Measurements from ENCODE around the gene CPLX3. TPM values are rescaled to one million over a fixed set of nuclear protein-coding genes. Genes with fewer than 3 reads are reported as not detected.

The CPLX3 gene
- total and polyA plus RNA-seq, 10 of the 15 experiments (the other 5 are each of a cell fraction or from before 2014, with no cell fraction given) = 0.02 to 0.04 TPM; not detected in 8

DNA sequence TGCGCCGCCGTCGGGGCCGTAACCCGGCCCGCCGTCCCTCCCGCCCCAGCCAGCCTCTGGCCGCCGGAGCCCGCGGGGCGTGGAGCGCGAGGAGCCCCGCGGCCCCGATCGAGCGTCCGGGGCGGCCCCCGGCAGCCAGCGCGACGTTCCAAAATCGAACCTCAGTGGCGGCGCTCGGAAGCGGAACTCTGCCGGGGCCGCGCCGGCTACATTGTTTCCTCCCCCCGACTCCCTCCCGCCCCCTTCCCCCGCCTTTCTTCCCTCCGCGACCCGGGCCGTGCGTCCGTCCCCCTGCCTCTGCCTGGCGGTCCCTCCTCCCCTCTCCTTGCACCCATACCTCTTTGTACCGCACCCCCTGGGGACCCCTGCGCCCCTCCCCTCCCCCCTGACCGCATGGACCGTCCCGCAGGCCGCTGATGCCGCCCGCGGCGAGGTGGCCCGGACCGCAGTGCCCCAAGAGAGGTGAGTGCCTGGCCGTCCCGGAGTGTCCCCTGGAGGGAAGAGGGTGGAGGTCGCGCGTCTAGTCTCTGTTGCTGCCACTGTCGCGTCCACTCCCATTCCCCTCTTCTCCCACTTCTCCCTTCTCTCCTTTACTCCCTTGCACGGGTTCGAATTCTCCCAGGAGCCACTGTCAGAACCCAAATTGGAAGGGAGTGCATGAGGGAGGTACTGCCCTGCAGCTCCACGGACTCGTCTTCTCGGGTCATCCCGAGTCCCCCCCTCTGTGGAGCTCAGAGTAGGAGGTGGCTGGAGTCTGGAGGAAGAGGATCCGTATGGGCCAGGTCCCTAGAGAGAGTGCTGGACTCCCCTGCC is 44.0 kb upstream of the CPLX3 start (continued):
- TF ChIP-seq, protein P1, sequence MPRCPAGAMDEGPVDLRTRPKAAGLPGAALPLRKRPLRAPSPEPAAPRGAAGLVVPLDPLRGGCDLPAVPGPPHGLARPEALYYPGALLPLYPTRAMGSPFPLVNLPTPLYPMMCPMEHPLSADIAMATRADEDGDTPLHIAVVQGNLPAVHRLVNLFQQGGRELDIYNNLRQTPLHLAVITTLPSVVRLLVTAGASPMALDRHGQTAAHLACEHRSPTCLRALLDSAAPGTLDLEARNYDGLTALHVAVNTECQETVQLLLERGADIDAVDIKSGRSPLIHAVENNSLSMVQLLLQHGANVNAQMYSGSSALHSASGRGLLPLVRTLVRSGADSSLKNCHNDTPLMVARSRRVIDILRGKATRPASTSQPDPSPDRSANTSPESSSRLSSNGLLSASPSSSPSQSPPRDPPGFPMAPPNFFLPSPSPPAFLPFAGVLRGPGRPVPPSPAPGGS (IDR thresholded peaks at IDR 0.05; ENCODE audit: borderline replicate concordance, insufficient read depth, low read depth, low read length, poor library complexity, severe bottlenecking) = no peak
- no peak for TF ChIP-seq KDM1A (IDR thresholded peaks at IDR 0.05; ENCODE audit: borderline replicate concordance)
- TF ChIP-seq BHLHE40 (IDR thresholded peaks at IDR 0.05; ENCODE audit: borderline replicate concordance in 1 of 2, low read depth in 2 of 2, low read length in 1 of 2) = no peak
- TF ChIP-seq SMARCA5 (IDR thresholded peaks at IDR 0.05) = 0 out of 2 replicates have a peak, but pooled peaks have one; percentile 61
- no peak for TF ChIP-seq CHD4 (IDR thresholded peaks at IDR 0.05)
- no peak for TF ChIP-seq NRF1 (conservative IDR thresholded peaks at IDR 0.05; ENCODE audit: low read depth, low read length)
- no peak for TF ChIP-seq IRF4 (IDR thresholded peaks at IDR 0.05; ENCODE audit: low read depth, low read length)
- no peak for TF ChIP-seq RFX5 (IDR thresholded peaks at IDR 0.05; ENCODE audit: low read depth, low read length)
- TF ChIP-seq PAX8 (IDR thresholded peaks at IDR 0.05) = no peak
- TF ChIP-seq SP1 (IDR thresholded peaks at IDR 0.05; ENCODE audit: low read depth, low read length) = no peak
- TF ChIP-seq MTA2 (IDR thresholded peaks at IDR 0.05; ENCODE audit: low read depth) = no peak
- TF ChIP-seq, protein P2, sequence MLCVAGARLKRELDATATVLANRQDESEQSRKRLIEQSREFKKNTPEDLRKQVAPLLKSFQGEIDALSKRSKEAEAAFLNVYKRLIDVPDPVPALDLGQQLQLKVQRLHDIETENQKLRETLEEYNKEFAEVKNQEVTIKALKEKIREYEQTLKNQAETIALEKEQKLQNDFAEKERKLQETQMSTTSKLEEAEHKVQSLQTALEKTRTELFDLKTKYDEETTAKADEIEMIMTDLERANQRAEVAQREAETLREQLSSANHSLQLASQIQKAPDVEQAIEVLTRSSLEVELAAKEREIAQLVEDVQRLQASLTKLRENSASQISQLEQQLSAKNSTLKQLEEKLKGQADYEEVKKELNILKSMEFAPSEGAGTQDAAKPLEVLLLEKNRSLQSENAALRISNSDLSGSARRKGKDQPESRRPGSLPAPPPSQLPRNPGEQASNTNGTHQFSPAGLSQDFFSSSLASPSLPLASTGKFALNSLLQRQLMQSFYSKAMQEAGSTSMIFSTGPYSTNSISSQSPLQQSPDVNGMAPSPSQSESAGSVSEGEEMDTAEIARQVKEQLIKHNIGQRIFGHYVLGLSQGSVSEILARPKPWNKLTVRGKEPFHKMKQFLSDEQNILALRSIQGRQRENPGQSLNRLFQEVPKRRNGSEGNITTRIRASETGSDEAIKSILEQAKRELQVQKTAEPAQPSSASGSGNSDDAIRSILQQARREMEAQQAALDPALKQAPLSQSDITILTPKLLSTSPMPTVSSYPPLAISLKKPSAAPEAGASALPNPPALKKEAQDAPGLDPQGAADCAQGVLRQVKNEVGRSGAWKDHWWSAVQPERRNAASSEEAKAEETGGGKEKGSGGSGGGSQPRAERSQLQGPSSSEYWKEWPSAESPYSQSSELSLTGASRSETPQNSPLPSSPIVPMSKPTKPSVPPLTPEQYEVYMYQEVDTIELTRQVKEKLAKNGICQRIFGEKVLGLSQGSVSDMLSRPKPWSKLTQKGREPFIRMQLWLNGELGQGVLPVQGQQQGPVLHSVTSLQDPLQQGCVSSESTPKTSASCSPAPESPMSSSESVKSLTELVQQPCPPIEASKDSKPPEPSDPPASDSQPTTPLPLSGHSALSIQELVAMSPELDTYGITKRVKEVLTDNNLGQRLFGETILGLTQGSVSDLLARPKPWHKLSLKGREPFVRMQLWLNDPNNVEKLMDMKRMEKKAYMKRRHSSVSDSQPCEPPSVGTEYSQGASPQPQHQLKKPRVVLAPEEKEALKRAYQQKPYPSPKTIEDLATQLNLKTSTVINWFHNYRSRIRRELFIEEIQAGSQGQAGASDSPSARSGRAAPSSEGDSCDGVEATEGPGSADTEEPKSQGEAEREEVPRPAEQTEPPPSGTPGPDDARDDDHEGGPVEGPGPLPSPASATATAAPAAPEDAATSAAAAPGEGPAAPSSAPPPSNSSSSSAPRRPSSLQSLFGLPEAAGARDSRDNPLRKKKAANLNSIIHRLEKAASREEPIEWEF (IDR thresholded peaks at IDR 0.05; ENCODE audit: insufficient replicate concordance, low read depth, low read length) = no peak
- TF ChIP-seq GABPA (IDR thresholded peaks at IDR 0.05; ENCODE audit: low read depth) = no peak
- TF ChIP-seq CEBPB (IDR thresholded peaks at IDR 0.05; ENCODE audit: borderline replicate concordance in 1 of 2, low read depth in 2 of 2, low read length in 2 of 2) = no peak
- TF ChIP-seq ZNF274 (IDR thresholded peaks at IDR 0.05; ENCODE audit: insufficient read depth, insufficient read length) = no peak
- no peak for TF ChIP-seq NR2C1 (IDR thresholded peaks at IDR 0.05)
- TF ChIP-seq, protein P3, sequence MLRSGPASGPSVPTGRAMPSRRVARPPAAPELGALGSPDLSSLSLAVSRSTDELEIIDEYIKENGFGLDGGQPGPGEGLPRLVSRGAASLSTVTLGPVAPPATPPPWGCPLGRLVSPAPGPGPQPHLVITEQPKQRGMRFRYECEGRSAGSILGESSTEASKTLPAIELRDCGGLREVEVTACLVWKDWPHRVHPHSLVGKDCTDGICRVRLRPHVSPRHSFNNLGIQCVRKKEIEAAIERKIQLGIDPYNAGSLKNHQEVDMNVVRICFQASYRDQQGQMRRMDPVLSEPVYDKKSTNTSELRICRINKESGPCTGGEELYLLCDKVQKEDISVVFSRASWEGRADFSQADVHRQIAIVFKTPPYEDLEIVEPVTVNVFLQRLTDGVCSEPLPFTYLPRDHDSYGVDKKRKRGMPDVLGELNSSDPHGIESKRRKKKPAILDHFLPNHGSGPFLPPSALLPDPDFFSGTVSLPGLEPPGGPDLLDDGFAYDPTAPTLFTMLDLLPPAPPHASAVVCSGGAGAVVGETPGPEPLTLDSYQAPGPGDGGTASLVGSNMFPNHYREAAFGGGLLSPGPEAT (IDR thresholded peaks at IDR 0.05; ENCODE audit: low read depth) = no peak
- TF ChIP-seq TCF12 (IDR thresholded peaks at IDR 0.05; ENCODE audit: low read depth, low read length) = no peak; the same call in 1 of the 2 replicates
- no peak for TF ChIP-seq KAT2A (conservative IDR thresholded peaks at IDR 0.05; ENCODE audit: control insufficient read depth, low read depth, low read length)
- no peak for TF ChIP-seq SIN3A (IDR thresholded peaks at IDR 0.05; ENCODE audit: low read depth, low read length)
- no peak for TF ChIP-seq JUND (IDR thresholded peaks at IDR 0.05; ENCODE audit: low read depth, low read length)
- TF ChIP-seq TBL1XR1 (IDR thresholded peaks at IDR 0.05; ENCODE audit: low read depth, low read length) = no peak

Measured in GM12878 (cell line).